Measurements from ENCODE around the gene EMC7.
"Not testable (repeated sequence)": the region's sequence is repeated elsewhere in the genome, so short reads cannot be mapped to it uniquely, and the experiment has no call there.

EMC7 gene

DNA sequence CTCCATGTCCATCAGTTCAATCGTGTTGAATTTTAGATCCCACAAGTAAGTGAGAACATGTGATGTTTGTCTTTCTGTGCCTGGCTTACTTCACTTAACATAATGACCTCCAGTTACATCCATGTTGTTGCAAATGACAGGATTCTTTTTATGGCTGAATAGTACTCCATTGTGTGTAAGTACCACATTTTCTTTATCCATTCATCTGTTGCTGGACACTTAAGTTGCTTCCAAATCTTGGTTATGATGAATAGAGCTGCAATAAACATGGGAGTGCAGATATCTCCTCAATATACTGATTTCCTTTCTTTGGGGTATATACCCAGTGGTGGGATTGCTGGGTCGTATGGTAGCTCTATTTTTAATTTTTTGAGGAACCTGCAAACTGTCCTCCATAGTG lies 18.8 kb upstream of the EMC7 start:
- DNase-seq; H3K4me3 ChIP-seq (ENCODE audit: insufficient read depth, low read depth, low read length, poor library complexity, severe bottlenecking); H3K9me3 ChIP-seq (ENCODE audit: control insufficient read depth, low read length); H3K27me3 ChIP-seq (replicated peaks; ENCODE audit: control insufficient read depth, insufficient read depth, low read length, poor library complexity, severe bottlenecking); H3K27ac ChIP-seq (ENCODE audit: insufficient read depth, low read length, poor library complexity, severe bottlenecking); H3K36me3 ChIP-seq (ENCODE audit: control insufficient read depth, insufficient read depth, low read length); H3K4me1 ChIP-seq (ENCODE audit: control insufficient read depth, insufficient read depth, low read length, poor library complexity, severe bottlenecking): not testable (repeated sequence)

DNA sequence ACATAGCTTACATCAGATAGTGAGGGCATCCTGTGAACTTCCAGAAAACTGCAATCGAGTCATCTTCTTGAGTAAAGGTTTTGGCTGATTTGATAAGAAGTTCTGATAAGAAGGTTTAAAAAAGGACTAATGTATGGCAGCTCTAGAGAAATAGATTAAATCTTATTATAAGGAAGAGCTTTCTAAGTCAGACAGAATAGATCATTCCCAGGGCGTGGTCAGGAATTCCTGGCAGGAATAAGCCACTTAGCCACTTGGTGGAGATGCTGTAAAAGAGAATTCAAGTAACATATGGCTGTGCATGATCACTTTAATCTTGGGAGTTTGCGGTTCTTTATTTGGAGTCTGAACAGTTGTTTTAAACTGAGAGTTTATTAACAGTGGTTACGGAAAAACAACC lies 17.6 kb upstream of the EMC7 start:
- Histone ChIP-seq H3K4me3 (ENCODE audit: insufficient read depth, low read depth, low read length, poor library complexity, severe bottlenecking) (no peak overlapping the region), H3K9me3 (ENCODE audit: control insufficient read depth, low read length) (no peaks in the 10 kb centered on the region), H3K27me3 (replicated peaks; ENCODE audit: control insufficient read depth, insufficient read depth, low read length, poor library complexity, severe bottlenecking) (no peaks in the 10 kb centered on the region), H3K4me1 (ENCODE audit: control insufficient read depth, insufficient read depth, low read length, poor library complexity, severe bottlenecking) (no peaks in the 10 kb centered on the region), H3K36me3 (ENCODE audit: control insufficient read depth, insufficient read depth, low read length) (no peaks in the 10 kb centered on the region), H3K27ac (ENCODE audit: insufficient read depth, low read length, poor library complexity, severe bottlenecking) (no peak overlapping the region)
- DNase-seq = no peak

DNA sequence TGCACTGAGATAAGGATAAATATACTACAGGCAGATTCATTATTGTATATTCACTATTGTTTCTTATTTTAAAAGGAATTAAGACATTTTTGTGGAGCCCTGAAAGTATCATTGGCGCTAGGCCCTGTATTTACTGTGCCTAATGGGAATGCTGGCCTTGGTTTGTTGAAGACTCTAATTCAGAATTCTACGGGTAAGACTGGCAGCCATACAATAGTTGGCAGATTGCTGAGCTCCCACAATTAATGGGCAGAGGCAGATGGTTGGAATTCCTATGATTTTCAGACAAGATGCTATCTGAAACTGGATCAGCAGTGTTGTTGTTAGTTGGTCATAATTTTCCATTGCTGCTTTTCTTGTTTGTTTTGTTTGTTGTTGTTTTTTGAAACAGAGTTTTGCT lies 15.0 kb upstream of the EMC7 start:
- Histone ChIP-seq H3K4me3 (ENCODE audit: insufficient read depth, low read depth, low read length, poor library complexity, severe bottlenecking) (no peak overlapping the region), H3K27me3 (replicated peaks; ENCODE audit: control insufficient read depth, insufficient read depth, low read length, poor library complexity, severe bottlenecking) (no peaks in the 10 kb centered on the region), H3K9me3 (ENCODE audit: control insufficient read depth, low read length) (no peaks in the 10 kb centered on the region), H3K27ac (ENCODE audit: insufficient read depth, low read length, poor library complexity, severe bottlenecking) (no peak overlapping the region), H3K36me3 (ENCODE audit: control insufficient read depth, insufficient read depth, low read length) (no peaks in the 10 kb centered on the region), H3K4me1 (ENCODE audit: control insufficient read depth, insufficient read depth, low read length, poor library complexity, severe bottlenecking) (no peaks in the 10 kb centered on the region)
- DNase-seq = no peak

DNA sequence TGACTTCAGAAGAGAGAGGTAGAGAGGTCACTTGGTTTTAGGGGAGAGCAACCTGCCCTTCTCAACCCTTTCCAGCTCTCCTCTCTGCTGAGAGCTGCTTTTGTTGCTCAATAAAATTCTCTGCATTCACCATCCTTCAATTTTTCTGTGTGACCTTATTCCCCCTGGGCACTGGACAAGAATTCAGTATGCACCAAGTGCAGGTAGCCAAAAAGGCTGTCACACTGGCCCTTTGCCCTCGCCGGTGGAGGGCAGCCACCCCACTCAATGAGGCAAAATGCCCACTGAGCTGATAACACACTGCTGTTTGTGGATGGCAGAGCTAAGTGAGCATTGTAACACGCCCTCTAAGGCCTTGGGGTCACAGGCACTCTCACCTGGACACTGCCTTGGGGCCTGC lies 13.1 kb upstream of the EMC7 start:
- H3K27me3 ChIP-seq (replicated peaks; ENCODE audit: control insufficient read depth, insufficient read depth, low read length, poor library complexity, severe bottlenecking) = no peaks in the 10 kb centered on the region
- H3K36me3 ChIP-seq (ENCODE audit: control insufficient read depth, insufficient read depth, low read length) = no peaks in the 10 kb centered on the region
- no peaks in the 10 kb centered on the region for H3K4me1 ChIP-seq (ENCODE audit: control insufficient read depth, insufficient read depth, low read length, poor library complexity, severe bottlenecking)
- H3K27ac ChIP-seq (ENCODE audit: insufficient read depth, low read length, poor library complexity, severe bottlenecking) = no peak overlapping the region
- no peak for DNase-seq
- H3K4me3 ChIP-seq (ENCODE audit: insufficient read depth, low read depth, low read length, poor library complexity, severe bottlenecking) = no peak overlapping the region
- H3K9me3 ChIP-seq (ENCODE audit: control insufficient read depth, low read length) = no peaks in the 10 kb centered on the region

DNA sequence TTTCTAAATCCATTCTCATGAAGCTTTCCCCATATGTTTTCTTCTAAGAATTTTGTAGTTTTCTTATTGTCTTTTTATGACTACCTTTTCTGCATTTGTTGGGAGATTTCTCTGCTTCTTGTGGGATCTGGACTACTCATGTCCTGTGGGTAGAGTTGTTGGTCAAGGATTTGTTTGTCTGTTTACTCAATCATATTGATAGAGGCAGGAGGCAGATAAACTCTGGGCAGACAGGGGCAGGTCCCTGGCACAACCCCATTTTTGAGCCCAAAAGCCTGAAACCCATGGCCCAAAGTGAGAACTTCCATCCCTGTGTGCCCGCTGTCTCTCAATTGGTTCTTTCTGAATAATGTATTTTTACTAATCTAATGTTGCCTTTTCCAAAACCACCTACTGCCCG lies 12.6 kb upstream of the EMC7 start:
- Histone ChIP-seq H3K27ac (ENCODE audit: insufficient read depth, low read length, poor library complexity, severe bottlenecking) (no peak overlapping the region), H3K4me1 (ENCODE audit: control insufficient read depth, insufficient read depth, low read length, poor library complexity, severe bottlenecking) (no peaks in the 10 kb centered on the region), H3K36me3 (ENCODE audit: control insufficient read depth, insufficient read depth, low read length) (no peaks in the 10 kb centered on the region), H3K27me3 (replicated peaks; ENCODE audit: control insufficient read depth, insufficient read depth, low read length, poor library complexity, severe bottlenecking) (no peaks in the 10 kb centered on the region), H3K4me3 (ENCODE audit: insufficient read depth, low read depth, low read length, poor library complexity, severe bottlenecking) (no peak overlapping the region), H3K9me3 (ENCODE audit: control insufficient read depth, low read length) (no peaks in the 10 kb centered on the region)
- DNase-seq = no peak

DNA sequence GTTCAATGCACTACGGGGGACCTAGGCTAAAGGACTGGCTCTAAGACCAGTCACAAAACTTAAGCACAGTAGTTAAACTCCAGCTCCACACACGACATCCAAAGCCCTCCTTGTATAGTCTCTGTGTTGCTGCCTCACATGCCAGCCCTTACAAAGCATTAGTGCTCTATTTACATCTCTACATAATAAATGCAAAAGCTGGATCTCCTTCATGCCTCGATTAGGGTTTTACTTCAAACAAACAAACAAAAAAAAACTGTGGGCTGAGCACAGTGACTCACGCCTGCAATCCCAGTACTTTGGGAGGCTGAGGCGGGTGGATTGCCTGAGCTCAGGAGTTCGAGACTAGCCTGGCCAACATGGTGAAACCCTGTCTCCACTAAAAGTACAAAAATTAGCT lies 9.8 kb upstream of the EMC7 start:
- H3K36me3 ChIP-seq (ENCODE audit: control insufficient read depth, insufficient read depth, low read length) = no peaks in the 10 kb centered on the region
- no peaks in the 10 kb centered on the region for H3K27me3 ChIP-seq (replicated peaks; ENCODE audit: control insufficient read depth, insufficient read depth, low read length, poor library complexity, severe bottlenecking)
- H3K9me3 ChIP-seq (ENCODE audit: control insufficient read depth, low read length) = no peaks in the 10 kb centered on the region
- H3K4me3 ChIP-seq (ENCODE audit: insufficient read depth, low read depth, low read length, poor library complexity, severe bottlenecking) = no peak overlapping the region
- no peaks in the 10 kb centered on the region for H3K4me1 ChIP-seq (ENCODE audit: control insufficient read depth, insufficient read depth, low read length, poor library complexity, severe bottlenecking)
- DNase-seq = no peak
- no peak overlapping the region for H3K27ac ChIP-seq (ENCODE audit: insufficient read depth, low read length, poor library complexity, severe bottlenecking)

DNA sequence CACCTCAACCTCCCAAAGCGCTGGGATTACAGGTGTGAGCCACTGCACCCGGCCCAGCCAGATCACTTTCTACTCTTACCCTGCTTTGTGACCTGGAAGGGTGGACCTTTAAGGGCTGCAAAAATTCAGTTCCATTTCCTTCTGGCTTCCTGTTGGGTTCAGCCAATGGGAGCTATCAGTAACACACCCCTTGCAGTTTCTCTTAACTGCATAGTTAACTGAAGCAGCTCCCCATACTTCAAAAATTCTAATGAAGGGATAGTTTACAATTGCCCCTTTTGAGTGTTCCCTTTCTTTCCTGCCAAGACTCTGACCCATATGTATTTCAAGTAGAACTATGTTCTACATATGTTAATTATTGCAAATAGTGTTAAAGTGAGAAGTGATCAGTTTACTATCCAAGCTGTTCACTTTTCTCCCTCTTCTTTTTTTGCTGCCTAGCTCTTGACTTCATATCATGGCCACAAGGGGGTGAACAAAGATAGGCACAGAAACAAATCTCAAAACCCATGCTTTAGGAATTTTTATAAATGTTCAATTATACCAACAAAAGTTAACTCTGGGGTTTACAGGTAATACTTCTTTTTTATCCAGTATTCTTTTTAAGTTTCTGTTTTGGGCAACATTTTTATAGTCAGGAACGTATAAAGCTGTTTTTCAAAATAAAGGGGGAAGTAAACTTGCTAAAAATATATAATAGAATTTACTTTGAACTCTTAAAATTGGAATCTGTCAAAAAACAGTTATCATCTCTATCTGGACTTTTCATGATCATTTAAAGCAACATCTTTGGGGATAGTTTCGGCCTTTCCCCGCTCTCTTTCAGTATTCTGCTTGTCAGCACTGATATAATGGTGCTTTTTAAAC lies 8.4 kb upstream of the EMC7 start:
- Histone ChIP-seq H3K27ac (ENCODE audit: insufficient read depth, low read length, poor library complexity, severe bottlenecking) (no peak overlapping the region), H3K4me1 (ENCODE audit: control insufficient read depth, insufficient read depth, low read length, poor library complexity, severe bottlenecking) (no peaks in the 10 kb centered on the region), H3K36me3 (ENCODE audit: control insufficient read depth, insufficient read depth, low read length) (no peaks in the 10 kb centered on the region), H3K4me3 (ENCODE audit: insufficient read depth, low read depth, low read length, poor library complexity, severe bottlenecking) (no peak overlapping the region), H3K27me3 (replicated peaks; ENCODE audit: control insufficient read depth, insufficient read depth, low read length, poor library complexity, severe bottlenecking) (no peaks in the 10 kb centered on the region), H3K9me3 (ENCODE audit: control insufficient read depth, low read length) (no peaks in the 10 kb centered on the region)
- DNase-seq = no peak

DNA sequence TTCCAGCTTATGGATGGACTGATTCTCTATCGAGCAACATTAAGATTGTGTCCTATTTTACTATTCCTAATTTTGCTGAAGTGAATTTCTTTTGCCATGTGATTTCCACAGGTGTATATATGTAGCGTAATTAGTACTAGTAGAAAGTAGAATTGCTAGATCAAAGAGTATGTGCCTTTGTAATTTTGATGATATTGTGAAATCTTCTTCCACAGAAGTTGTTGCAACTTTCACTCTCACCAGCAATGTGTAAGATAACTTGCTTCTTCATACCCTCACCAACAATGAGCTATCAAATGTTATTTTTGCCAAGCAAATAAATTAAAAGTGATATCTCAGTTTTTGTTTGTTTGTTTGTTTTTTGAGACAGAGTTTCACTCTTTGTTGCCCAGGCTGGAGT lies 5.7 kb upstream of the EMC7 start:
- peaks cover 6% of the 10 kb centered on the region for H3K4me1 ChIP-seq (ENCODE audit: control insufficient read depth, insufficient read depth, low read length, poor library complexity, severe bottlenecking)
- no peak for DNase-seq
- no peak overlapping the region for H3K4me3 ChIP-seq (ENCODE audit: insufficient read depth, low read depth, low read length, poor library complexity, severe bottlenecking)
- H3K27me3 ChIP-seq (replicated peaks; ENCODE audit: control insufficient read depth, insufficient read depth, low read length, poor library complexity, severe bottlenecking) = no peaks in the 10 kb centered on the region
- no peak overlapping the region for H3K27ac ChIP-seq (ENCODE audit: insufficient read depth, low read length, poor library complexity, severe bottlenecking)
- no peaks in the 10 kb centered on the region for H3K36me3 ChIP-seq (ENCODE audit: control insufficient read depth, insufficient read depth, low read length)
- H3K9me3 ChIP-seq (ENCODE audit: control insufficient read depth, low read length) = no peaks in the 10 kb centered on the region

DNA sequence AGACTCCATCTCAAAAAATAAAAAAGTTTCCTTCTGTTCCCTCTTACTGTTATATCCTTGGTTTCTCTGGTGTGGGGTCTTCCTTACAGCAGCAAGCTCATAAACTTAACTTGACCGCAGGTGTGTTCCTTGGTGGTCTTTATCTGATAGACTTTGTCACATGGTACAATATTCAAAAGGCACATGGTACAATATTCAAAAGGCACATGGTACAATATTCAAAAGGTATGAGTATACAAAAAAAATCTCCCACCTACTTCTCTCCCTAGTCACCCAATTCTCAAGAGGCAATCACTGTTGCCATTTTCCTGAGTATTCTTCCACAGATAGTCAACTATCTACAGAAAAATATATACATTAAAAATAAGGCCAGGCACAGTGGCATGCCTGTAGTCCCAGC lies 4.8 kb upstream of the EMC7 start:
- no peaks in the 10 kb centered on the region for H3K36me3 ChIP-seq (ENCODE audit: control insufficient read depth, insufficient read depth, low read length)
- no peak overlapping the region for H3K27ac ChIP-seq (ENCODE audit: insufficient read depth, low read length, poor library complexity, severe bottlenecking)
- H3K4me3 ChIP-seq (ENCODE audit: insufficient read depth, low read depth, low read length, poor library complexity, severe bottlenecking) = no peak overlapping the region
- H3K4me1 ChIP-seq (ENCODE audit: control insufficient read depth, insufficient read depth, low read length, poor library complexity, severe bottlenecking) = peaks cover 6% of the 10 kb centered on the region
- H3K27me3 ChIP-seq (replicated peaks; ENCODE audit: control insufficient read depth, insufficient read depth, low read length, poor library complexity, severe bottlenecking) = no peaks in the 10 kb centered on the region
- DNase-seq = no peak
- no peaks in the 10 kb centered on the region for H3K9me3 ChIP-seq (ENCODE audit: control insufficient read depth, low read length)

DNA sequence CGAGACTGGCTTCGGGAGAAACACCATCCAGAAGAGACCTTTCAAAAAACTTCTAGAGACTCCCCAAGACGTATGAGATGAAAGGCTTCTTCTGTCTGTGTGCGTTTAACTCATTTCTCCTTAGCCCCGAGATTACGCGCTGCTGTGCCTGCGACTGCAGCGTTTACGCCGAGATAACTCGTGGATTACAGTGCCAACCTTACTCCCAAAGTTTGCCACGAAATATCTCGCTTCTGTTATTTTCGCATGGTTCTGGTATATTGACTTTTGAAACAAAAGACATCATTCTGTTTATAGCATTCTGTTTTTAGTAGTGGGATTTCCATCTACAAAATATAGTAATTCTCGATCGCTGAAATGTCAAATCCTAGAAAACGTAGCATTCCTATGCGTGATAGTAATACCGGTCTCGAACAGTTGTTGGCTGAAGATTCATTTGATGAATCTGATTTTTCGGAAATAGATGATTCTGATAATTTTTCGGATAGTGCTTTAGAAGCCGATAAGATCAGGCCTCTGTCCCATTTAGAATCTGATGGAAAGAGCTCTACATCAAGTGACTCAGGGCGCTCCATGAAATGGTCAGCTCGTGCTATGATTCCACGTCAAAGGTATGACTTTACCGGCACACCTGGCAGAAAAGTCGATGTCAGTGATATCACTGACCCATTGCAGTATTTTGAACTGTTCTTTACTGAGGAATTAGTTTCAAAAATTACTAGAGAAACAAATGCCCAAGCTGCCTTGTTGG lies 688 bp upstream of the EMC7 start:
- no peaks in the 10 kb centered on the region for H3K27me3 ChIP-seq (replicated peaks; ENCODE audit: control insufficient read depth, insufficient read depth, low read length, poor library complexity, severe bottlenecking)
- no peaks in the 10 kb centered on the region for H3K36me3 ChIP-seq (ENCODE audit: control insufficient read depth, insufficient read depth, low read length)
- DNase-seq = no peak
- peak overlapping the region; percentile 76 for H3K4me3 ChIP-seq (ENCODE audit: insufficient read depth, low read depth, low read length, poor library complexity, severe bottlenecking)
- peaks cover 11% of the 10 kb centered on the region for H3K4me1 ChIP-seq (ENCODE audit: control insufficient read depth, insufficient read depth, low read length, poor library complexity, severe bottlenecking)
- no peaks in the 10 kb centered on the region for H3K9me3 ChIP-seq (ENCODE audit: control insufficient read depth, low read length)
- H3K27ac ChIP-seq (ENCODE audit: insufficient read depth, low read length, poor library complexity, severe bottlenecking) = peak overlapping the region; percentile 95
